ENCODE measurements around the gene OR2T6. TPM values are rescaled to one million over a fixed set of nuclear protein-coding genes. Genes with fewer than 3 reads are reported as not detected.
"Not testable (repeated sequence)": the region's sequence is repeated elsewhere in the genome, so short reads cannot be mapped to it uniquely, and the experiment has no call there.

Gene OR2T6
- polyA plus RNA-seq, 3 donors = not detected

DNA sequence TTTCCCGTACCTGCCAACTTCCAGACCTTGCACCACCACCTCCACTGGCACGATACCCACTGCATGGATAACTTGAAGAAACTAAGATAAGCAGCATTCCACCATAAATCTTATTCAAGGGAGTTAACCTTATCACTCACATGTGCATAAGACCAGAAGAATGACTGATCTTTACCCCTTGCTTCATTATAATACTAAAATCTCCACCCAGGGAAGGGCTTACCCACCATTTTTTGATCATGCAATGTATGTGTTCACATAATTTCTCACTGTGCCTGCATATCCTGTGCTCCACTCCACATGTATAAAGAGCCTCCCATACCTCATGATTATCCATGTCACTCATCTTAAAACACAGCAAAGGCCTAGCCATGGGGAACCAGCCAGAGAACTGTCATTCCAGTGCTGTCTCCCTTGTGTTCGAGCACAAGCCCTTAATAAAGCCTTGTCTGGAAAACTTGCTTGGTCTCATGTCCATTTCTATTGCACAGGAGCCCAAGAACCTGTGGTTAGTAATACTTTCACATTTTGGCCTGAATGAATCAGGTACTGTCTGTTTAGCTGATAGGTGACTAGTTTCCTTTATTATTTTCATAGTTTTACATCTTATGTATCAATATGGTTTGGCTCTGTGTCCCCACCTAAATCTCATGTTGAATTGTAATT, 52.1 kb downstream of the OR2T6 start:
- H3K27ac ChIP-seq (ENCODE audit: low read depth, low read length) = not testable (repeated sequence)
- 41 to 69% (median 67%) methylated on average over 3 of the region's 3 CpGs for WGBS, 3 donors

- WGBS, 3 donors = 72 to 88% (median 75%) methylated on average over 3 of the region's 3 CpGs
- H3K27ac ChIP-seq (ENCODE audit: low read depth, low read length) = not testable (repeated sequence)
Measured at GRCh38 chr1:248428192-248428533, 52.6 kb downstream of the OR2T6 start.

GRCh38 chr1:248431683-248432082, 56.1 kb downstream of the OR2T6 start:
- H3K27ac ChIP-seq (ENCODE audit: low read depth, low read length) = not testable (repeated sequence)
- whole genome bisulfite sequencing, 3 donors = 59 to 77% (median 72%) methylated on average over 10 to 11 of the region's 11 CpGs

DNA sequence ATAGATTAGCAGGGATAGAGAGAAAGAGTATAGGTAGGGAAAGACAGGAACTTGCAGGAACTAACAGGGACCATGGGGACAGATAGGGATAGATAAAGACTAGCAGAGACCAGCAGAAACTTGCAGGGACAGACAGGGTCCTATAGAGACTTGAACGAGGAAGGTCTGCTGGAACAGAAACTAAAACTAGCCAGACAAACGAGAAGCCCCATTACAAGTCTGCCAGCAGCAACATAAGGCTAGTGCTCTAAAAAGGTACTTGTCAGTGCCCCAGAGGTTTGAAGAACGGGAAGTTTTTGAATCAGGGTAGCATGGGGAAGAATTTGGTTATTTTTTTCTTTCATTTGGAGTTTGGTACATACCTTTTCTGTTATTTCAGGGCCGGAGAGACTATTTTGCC, 56.7 kb downstream of the OR2T6 start:
- H3K27ac ChIP-seq (ENCODE audit: low read depth, low read length) = not testable (repeated sequence)
- WGBS, 3 donors = 43 to 71% (median 65%) methylated on average over 4 of the region's 4 CpGs

GRCh38 chr1:248433811-248434415, 58.4 kb downstream of the OR2T6 start:
- WGBS, 3 donors = 93 to 96% (median 96%) methylated on average over 26 to 32 of the region's 38 CpGs
- not testable (repeated sequence) for H3K27ac ChIP-seq (ENCODE audit: low read depth, low read length)

DNA sequence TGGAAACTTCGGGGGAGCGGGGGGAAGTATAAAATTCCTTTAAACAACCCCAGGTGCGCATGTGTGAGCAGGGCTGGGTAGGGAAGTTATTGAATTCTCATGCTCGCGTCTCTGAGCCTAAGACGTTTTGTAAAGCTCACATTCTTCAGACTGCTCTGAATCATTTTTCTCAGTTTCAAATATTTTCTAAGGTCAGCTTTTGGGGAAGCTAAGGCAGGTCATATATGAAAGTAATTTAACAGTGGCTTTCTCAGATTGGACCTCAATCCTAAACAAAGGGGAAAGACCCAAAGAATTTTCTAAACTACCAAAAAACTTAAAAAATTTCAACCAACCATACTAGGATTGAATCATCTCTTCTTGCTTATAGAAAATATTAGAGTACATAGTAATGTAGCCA, 59.4 kb downstream of the OR2T6 start:
- 81 to 91% (median 87%) methylated on average over 3 to 4 of the region's 6 CpGs for WGBS, 3 donors
- not testable (repeated sequence) for H3K27ac ChIP-seq (ENCODE audit: low read depth, low read length)

- 67 to 79% (median 77%) methylated on average over 3 of the region's 3 CpGs for WGBS, 3 donors
- H3K27ac ChIP-seq (ENCODE audit: low read depth, low read length) = not testable (repeated sequence)
Measured at GRCh38 chr1:248436303-248436702, 60.8 kb downstream of the OR2T6 start.

GRCh38 chr1:248438668-248439067, 63.1 kb downstream of the OR2T6 start:
- H3K27ac ChIP-seq (ENCODE audit: low read depth, low read length) = not testable (repeated sequence)
- WGBS, 3 donors = 39 to 55% (median 40%) methylated on average over 1 of the region's 1 CpG

DNA sequence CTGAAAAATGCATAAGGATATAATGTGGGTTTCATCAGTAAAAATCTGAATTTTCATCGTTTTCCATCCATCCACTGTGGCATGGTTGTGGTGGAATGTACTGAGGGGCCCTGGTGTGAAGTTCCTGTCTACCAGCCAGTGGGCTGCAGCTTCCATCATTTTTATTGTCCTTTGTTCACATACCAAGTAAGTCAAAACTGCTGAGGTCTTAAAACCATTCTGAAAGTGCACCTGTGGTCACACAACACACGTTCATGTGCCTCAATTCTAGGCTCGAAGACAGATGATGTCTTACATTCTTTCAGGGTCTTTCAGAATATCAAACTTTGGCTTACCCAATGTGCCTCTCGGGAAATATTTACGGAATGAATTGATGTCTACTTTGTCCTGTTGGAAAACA, 63.7 kb downstream of the OR2T6 start:
- 58 to 62% (median 60%) methylated on average over 5 of the region's 5 CpGs for WGBS, 3 donors
- H3K27ac ChIP-seq (ENCODE audit: low read depth, low read length) = not testable (repeated sequence)

Other genes with a start within 250 kb of the OR2T6 start
- gene OR2M5, start 230.6 kb upstream of the OR2T6 start, polyA plus RNA-seq = not detected
- gene OR2M2, start 200.9 kb upstream of the OR2T6 start, polyA plus RNA-seq = not detected
- not detected for gene OR2M3, start 178.5 kb upstream of the OR2T6 start, polyA plus RNA-seq
- not detected for gene OR2M4, start 144.3 kb upstream of the OR2T6 start, polyA plus RNA-seq
- not detected for gene OR2T33, start 97.8 kb upstream of the OR2T6 start, polyA plus RNA-seq
- not detected for gene OR2T12, start 72.3 kb upstream of the OR2T6 start, polyA plus RNA-seq
- gene OR2M7, start 51.2 kb upstream of the OR2T6 start, polyA plus RNA-seq = not detected
- gene OR14C36, start 27.0 kb upstream of the OR2T6 start, polyA plus RNA-seq = not detected
- not detected for gene OR2T4, start 14.1 kb upstream of the OR2T6 start, polyA plus RNA-seq
- gene OR2T1, start 27.3 kb downstream of the OR2T6 start, polyA plus RNA-seq = not detected
- not detected for gene OR2T2, start 69.9 kb downstream of the OR2T6 start, polyA plus RNA-seq
- not detected for gene OR2T3, start 97.6 kb downstream of the OR2T6 start, polyA plus RNA-seq
- gene OR2T5, start 112.8 kb downstream of the OR2T6 start, polyA plus RNA-seq = not detected
- not detected for gene OR2G6, start 132.3 kb downstream of the OR2T6 start, polyA plus RNA-seq
- not detected for gene OR2T29, start 187.0 kb downstream of the OR2T6 start, polyA plus RNA-seq
- gene OR2T34, start 199.0 kb downstream of the OR2T6 start, polyA plus RNA-seq = not detected
- gene OR2T10, start 222.0 kb downstream of the OR2T6 start, polyA plus RNA-seq = not detected

Measured in adipose tissue (tissue), 3 donors.